GM10248 (cell line): ENCODE data around the gene AQP12A.

Source experiments
- CTCF ChIA-PET: fragments of 300-600 bp; sonication (Branson Sonifier 250); formaldehyde crosslinking; extraction: SDS; loops from one replicate; lab custom pipeline; 2021; ENCODE audit warnings: antibody characterized with exemption; lab: Yijun Ruan, JAX
- POLR2A ChIA-PET: fragments of 350-650 bp; sonication (Branson Sonifier 250); formaldehyde crosslinking; extraction: SDS; loops from one replicate; lab custom pipeline; 2020; ENCODE audit warnings: antibody characterized with exemption; lab: Yijun Ruan, JAX
- DNase-seq: peaks from one replicate; pipeline ENCODE4 v3.0.0; 2012; ENCODE audit errors: extremely low spot score
- CTCF ChIP-seq: IDR thresholded peaks from 2 replicates; pipeline ENCODE4 v1.5.1; 2012; ENCODE audit warnings: mild to moderate bottlenecking, low read depth; ENCODE audit errors: extremely low read depth, missing control alignments, control extremely low read depth

The AQP12A gene

GRCh38 chr2:240742602-240743095 lies 51.0 kb downstream of the AQP12A start:
- DNase-seq: no peak
- ChIA-PET CTCF (interaction anchor here (0.9 to 1.2 kb wide), 2 partner anchors 154 to 511 kb away, joined by 3 read pairs; no protein-coding TSS in a partner anchor), POLR2A (no interaction called here)
- TF ChIP-seq CTCF: no peak

GRCh38 chr2:240745456-240745855 lies 53.8 kb downstream of the AQP12A start:
- DNase-seq: no peak
- ChIA-PET CTCF (no interaction called here), POLR2A (no interaction called here)
- TF ChIP-seq CTCF: no peak

- CTCF ChIA-PET: no interaction called here
- POLR2A ChIA-PET: no interaction called here
- no peak for TF ChIP-seq CTCF
- DNase-seq: no peak
These were observed 54.3 kb downstream of the AQP12A start for GRCh38 chr2:240745962-240746361.

GRCh38 chr2:240746671-240747070 lies 55.0 kb downstream of the AQP12A start:
- POLR2A ChIA-PET: no interaction called here
- no peak for DNase-seq
- CTCF ChIA-PET: interaction anchor here (1.1 to 1.4 kb wide), 2 partner anchors 82 to 233 kb away, joined by 3 to 4 read pairs; no protein-coding TSS in a partner anchor
- TF ChIP-seq CTCF: no peak

GRCh38 chr2:240747256-240747655 lies 55.6 kb downstream of the AQP12A start:
- TF ChIP-seq CTCF: no peak
- ChIA-PET CTCF (interaction anchor here (1.1 to 1.4 kb wide), 2 partner anchors 82 to 233 kb away, joined by 3 to 4 read pairs; no protein-coding TSS in a partner anchor), POLR2A (no interaction called here)
- DNase-seq: no peak
